Upper lobe of right lung (tissue), 1 donor: ENCODE data around the gene OSBPL8. TPM values are rescaled to one million over a fixed set of nuclear protein-coding genes. Genes with fewer than 3 reads are reported as not detected.

ENCODE experiments used
- ATAC-seq: fragments of 200-7000 bp; cut with Tn5 transposase; one replicate; pipeline ENCODE4 v1.9.1; 2020; ENCODE audit warnings: mild to moderate bottlenecking, moderate library complexity
- DNase-seq: peaks from one replicate; pipeline ENCODE4 v3.0.0-alpha.2; 2020
- H3K27ac ChIP-seq: fragments of 200-600 bp; one replicate; pipeline ENCODE4 v1.8.0; 2022
- H3K27me3 ChIP-seq: fragments of 200-600 bp; one replicate; pipeline ENCODE4 v1.8.0; 2022; ENCODE audit warnings: mild to moderate bottlenecking
- H3K36me3 ChIP-seq: fragments of 200-600 bp; one replicate; pipeline ENCODE4 v1.8.0; 2022
- H3K4me1 ChIP-seq: fragments of 200-600 bp; one replicate; pipeline ENCODE4 v1.8.0; 2022
- H3K4me3 ChIP-seq: fragments of 200-600 bp; one replicate; pipeline ENCODE4 v1.8.0; 2022; ENCODE audit warnings: mild to moderate bottlenecking
- H3K9me3 ChIP-seq: fragments of 200-600 bp; one replicate; pipeline ENCODE4 v1.8.0; 2022
- intact Hi-C: fragments of 100-400 bp; cut with DNase I; formaldehyde crosslinking; loops from one replicate; pipeline ENCODE4 v1.11.0; 2022
- total RNA-seq: library from RNA; stranded (reverse); fragmentation: NEBNext Ultra II Directional; extraction: Animal tissue kit (Norgen Biotek cat#: 25700); gene quantifications from one replicate; pipeline ENCODE4 v1.2.1, GENCODE V29; 2021
- TF ChIP-seq, protein P1 (sequence below): fragments of 200-600 bp; IDR thresholded peaks from one replicate; pipeline ENCODE4 v1.8.0; 2022; ENCODE audit warnings: antibody characterized with exemption
- donor health status: DM: no; HTN: yes; CAD: no; lungs with severe emphysema.

Gene OSBPL8
- total RNA-seq, 1 donor from 2014 or later: 97.3 TPM

DNA sequence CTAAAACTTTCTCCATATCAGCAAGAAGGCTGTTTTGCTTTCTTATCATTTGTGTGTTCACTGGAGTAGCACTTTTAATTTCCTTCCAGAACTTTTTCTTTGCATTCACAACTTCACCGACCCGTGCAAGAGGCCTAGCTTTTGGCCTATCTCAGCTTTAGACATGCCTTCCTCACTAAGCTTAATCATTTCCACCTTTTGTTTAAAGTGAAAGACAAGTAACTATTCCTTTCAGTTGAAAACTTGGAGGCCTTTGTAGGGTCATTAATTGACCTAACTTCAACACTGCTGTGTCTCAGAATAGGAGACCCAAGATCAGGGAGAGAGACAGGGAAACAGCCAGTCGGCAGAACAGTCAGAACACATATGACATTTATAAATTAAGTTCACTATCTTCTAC, 250.7 kb downstream of the OSBPL8 start:
- Histone ChIP-seq H3K27me3 (no peaks in the 10 kb centered on the region), H3K4me1 (no peaks in the 10 kb centered on the region), H3K27ac (no peak overlapping the region), H3K36me3 (no peaks in the 10 kb centered on the region), H3K9me3 (no peaks in the 10 kb centered on the region), H3K4me3 (no peak overlapping the region)
- intact Hi-C loops: no loop called here
- ATAC-seq: no peak
- DNase-seq: no peak
- TF ChIP-seq, protein P1, sequence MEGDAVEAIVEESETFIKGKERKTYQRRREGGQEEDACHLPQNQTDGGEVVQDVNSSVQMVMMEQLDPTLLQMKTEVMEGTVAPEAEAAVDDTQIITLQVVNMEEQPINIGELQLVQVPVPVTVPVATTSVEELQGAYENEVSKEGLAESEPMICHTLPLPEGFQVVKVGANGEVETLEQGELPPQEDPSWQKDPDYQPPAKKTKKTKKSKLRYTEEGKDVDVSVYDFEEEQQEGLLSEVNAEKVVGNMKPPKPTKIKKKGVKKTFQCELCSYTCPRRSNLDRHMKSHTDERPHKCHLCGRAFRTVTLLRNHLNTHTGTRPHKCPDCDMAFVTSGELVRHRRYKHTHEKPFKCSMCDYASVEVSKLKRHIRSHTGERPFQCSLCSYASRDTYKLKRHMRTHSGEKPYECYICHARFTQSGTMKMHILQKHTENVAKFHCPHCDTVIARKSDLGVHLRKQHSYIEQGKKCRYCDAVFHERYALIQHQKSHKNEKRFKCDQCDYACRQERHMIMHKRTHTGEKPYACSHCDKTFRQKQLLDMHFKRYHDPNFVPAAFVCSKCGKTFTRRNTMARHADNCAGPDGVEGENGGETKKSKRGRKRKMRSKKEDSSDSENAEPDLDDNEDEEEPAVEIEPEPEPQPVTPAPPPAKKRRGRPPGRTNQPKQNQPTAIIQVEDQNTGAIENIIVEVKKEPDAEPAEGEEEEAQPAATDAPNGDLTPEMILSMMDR: no peak

DNA sequence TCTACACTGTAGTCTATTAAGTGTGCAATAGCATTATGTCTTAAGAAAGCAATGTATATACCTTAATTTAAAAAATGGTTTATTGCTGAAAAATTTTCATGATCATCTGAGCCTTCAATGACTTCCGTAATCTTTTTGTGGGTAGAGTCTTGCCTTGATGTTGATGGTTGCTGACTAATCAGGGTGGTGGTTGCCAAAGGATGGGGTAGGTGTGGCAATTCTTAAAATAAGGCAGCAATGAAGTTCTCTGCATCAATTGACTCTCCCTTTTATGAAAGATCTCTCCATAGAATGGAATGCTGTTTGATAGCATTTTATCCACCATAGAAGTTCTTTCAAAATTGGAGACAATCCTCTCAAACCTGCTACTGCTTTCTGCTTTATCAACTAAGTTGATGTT, 252.5 kb downstream of the OSBPL8 start:
- ATAC-seq (no peak), DNase-seq (no peak)
- no peak overlapping the region for H3K4me3 ChIP-seq
- no peaks in the 10 kb centered on the region for H3K27me3 ChIP-seq
- H3K4me1 ChIP-seq: no peaks in the 10 kb centered on the region
- TF ChIP-seq, protein P1: no peak
- H3K27ac ChIP-seq: no peak overlapping the region
- no peaks in the 10 kb centered on the region for H3K36me3 ChIP-seq
- intact Hi-C loops: no loop called here
- H3K9me3 ChIP-seq: no peaks in the 10 kb centered on the region

DNA sequence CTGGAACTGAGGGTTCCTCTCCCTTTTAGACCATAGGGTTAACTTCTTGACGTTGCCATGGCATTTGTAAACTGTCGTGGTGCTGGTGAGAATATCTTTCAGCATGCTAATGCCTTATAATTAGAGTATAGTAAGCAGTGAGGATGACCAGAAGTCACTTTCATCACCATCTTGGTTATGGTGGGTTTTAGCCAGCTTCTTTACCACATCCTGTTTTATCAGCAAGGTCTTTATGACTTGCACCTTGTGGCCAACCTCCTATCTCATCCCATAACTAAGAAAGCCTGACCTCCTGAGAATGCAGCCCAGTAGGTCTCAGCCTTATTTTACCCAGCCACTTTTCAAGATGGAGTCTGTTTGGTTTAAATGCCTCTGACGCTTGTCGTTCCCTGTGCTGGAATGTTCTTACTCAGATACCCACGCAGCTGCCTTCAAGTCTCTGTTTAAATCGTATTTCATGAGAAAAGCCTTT, 255.5 kb downstream of the OSBPL8 start:
- Histone ChIP-seq H3K9me3 (no peaks in the 10 kb centered on the region), H3K36me3 (no peaks in the 10 kb centered on the region), H3K27me3 (no peaks in the 10 kb centered on the region), H3K4me1 (no peaks in the 10 kb centered on the region), H3K27ac (no peak overlapping the region), H3K4me3 (no peak overlapping the region)
- TF ChIP-seq, protein P1: no peak
- intact Hi-C loops: no loop called here
- ATAC-seq (no peak), DNase-seq (no peak)

DNA sequence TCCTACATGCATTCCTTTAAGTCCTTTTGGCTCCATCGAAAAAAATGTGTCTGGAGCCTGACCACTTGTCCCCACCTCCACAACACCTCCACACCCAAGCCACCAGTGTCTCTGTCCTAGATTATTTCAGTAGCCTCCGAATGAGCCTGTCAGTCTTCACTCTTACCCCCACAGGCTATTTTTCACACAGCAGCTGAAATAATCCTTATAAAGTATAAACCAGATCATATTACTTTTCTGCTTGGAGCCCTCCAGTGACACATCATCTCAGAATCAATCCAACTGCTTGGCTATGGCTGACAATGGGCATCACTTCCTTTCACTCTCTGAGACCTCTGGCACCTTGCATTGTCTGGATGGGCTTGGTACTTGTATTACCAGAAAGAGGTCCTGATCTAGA, 256.2 kb downstream of the OSBPL8 start:
- no peak overlapping the region for H3K27ac ChIP-seq
- no peaks in the 10 kb centered on the region for H3K36me3 ChIP-seq
- TF ChIP-seq, protein P1: no peak
- ATAC-seq (no peak), DNase-seq (no peak)
- H3K9me3 ChIP-seq: no peaks in the 10 kb centered on the region
- no peak overlapping the region for H3K4me3 ChIP-seq
- no peaks in the 10 kb centered on the region for H3K27me3 ChIP-seq
- intact Hi-C loops: no loop called here
- no peaks in the 10 kb centered on the region for H3K4me1 ChIP-seq

Other genes with a start within 250 kb of the OSBPL8 start
- gene BBS10, start 211.4 kb downstream of the OSBPL8 start, total RNA-seq: 14.5 TPM
- gene ZDHHC17, start 204.3 kb upstream of the OSBPL8 start, total RNA-seq: 35.0 TPM